ENCODE measurements around the gene DDR2.

DDR2 gene

GRCh38 chr1:162716552-162716951 is 84.3 kb downstream of the DDR2 start:
- ATAC-seq (ENCODE audit: low read depth) (no peak), DNase-seq (ENCODE audit: low spot score) (no peak)
- H3K4me3 ChIP-seq (ENCODE audit: severe bottlenecking) = no peak overlapping the region
- no peaks in the 10 kb centered on the region for H3K36me3 ChIP-seq (ENCODE audit: low read depth)
- TF ChIP-seq, protein P1, sequence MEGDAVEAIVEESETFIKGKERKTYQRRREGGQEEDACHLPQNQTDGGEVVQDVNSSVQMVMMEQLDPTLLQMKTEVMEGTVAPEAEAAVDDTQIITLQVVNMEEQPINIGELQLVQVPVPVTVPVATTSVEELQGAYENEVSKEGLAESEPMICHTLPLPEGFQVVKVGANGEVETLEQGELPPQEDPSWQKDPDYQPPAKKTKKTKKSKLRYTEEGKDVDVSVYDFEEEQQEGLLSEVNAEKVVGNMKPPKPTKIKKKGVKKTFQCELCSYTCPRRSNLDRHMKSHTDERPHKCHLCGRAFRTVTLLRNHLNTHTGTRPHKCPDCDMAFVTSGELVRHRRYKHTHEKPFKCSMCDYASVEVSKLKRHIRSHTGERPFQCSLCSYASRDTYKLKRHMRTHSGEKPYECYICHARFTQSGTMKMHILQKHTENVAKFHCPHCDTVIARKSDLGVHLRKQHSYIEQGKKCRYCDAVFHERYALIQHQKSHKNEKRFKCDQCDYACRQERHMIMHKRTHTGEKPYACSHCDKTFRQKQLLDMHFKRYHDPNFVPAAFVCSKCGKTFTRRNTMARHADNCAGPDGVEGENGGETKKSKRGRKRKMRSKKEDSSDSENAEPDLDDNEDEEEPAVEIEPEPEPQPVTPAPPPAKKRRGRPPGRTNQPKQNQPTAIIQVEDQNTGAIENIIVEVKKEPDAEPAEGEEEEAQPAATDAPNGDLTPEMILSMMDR (IDR thresholded peaks at IDR 0.05; ENCODE audit: poor library complexity, severe bottlenecking) = no peak
- no peaks in the 10 kb centered on the region for H3K4me1 ChIP-seq (ENCODE audit: insufficient read depth, poor library complexity, severe bottlenecking)
- no peak overlapping the region for H3K27ac ChIP-seq (ENCODE audit: poor library complexity, severe bottlenecking)
- no peaks in the 10 kb centered on the region for H3K27me3 ChIP-seq (ENCODE audit: insufficient read depth, poor library complexity, severe bottlenecking)
- H3K9me3 ChIP-seq (ENCODE audit: severe bottlenecking) = no peaks in the 10 kb centered on the region

DNA sequence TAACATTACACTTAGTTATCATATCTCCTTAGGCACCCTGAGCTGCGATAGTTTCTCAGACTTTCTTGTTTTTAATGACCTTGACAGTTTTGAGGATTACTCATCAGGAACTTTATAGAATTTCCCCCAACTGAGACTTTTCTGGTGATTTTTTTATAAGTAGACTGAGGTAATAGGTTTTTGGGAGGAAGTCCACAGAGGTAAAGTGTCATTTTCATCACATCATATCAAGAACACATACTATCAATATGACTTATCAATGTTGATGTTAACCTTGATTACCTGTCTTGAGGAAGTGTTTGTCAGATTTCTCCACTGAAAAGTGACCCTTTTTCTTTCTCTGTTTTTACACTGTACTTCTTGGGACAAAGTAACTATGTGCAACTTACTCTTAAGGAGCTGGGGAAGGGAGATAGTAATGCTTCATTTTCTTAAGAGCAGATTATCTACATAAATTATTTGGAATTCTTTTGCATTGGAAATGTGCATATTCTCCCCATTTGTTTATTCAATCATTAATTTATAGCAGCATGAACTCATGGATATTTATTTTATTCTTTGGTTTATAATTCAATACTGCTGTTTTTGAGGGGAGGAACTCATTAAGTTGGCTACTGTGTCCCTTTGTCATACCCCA is 85.4 kb downstream of the DDR2 start:
- Histone ChIP-seq H3K4me1 (ENCODE audit: insufficient read depth, poor library complexity, severe bottlenecking) (no peaks in the 10 kb centered on the region), H3K9me3 (ENCODE audit: severe bottlenecking) (no peaks in the 10 kb centered on the region), H3K27me3 (ENCODE audit: insufficient read depth, poor library complexity, severe bottlenecking) (no peaks in the 10 kb centered on the region), H3K27ac (ENCODE audit: poor library complexity, severe bottlenecking) (no peak overlapping the region), H3K36me3 (ENCODE audit: low read depth) (no peaks in the 10 kb centered on the region), H3K4me3 (ENCODE audit: severe bottlenecking) (no peak overlapping the region)
- TF ChIP-seq, protein P1 (IDR thresholded peaks at IDR 0.05; ENCODE audit: poor library complexity, severe bottlenecking) = no peak
- DNase-seq (ENCODE audit: low spot score) (no peak), ATAC-seq (ENCODE audit: low read depth) (no peak)

DNA sequence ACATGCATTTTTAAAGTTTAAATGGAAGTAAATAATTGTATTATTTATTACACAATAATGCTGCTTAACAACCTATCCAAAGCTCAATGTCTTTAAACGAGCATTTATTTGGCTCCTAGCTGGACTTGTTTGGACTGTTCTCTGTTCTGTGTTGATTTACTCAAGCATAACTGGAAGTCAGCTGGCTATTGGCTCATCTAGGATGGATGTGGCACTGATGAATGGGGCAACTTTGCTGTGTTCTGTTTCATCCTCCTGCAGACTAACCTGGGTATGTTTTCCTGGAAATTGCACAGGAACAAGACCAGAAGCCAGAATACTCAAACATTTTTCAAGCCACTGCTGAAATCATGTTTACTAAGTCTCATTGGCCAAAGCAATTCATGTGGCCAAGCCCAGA is 87.4 kb downstream of the DDR2 start:
- H3K9me3 ChIP-seq (ENCODE audit: severe bottlenecking) = no peaks in the 10 kb centered on the region
- no peaks in the 10 kb centered on the region for H3K36me3 ChIP-seq (ENCODE audit: low read depth)
- no peak overlapping the region for H3K4me3 ChIP-seq (ENCODE audit: severe bottlenecking)
- DNase-seq (ENCODE audit: low spot score) (no peak), ATAC-seq (ENCODE audit: low read depth) (no peak)
- no peaks in the 10 kb centered on the region for H3K4me1 ChIP-seq (ENCODE audit: insufficient read depth, poor library complexity, severe bottlenecking)
- no peaks in the 10 kb centered on the region for H3K27me3 ChIP-seq (ENCODE audit: insufficient read depth, poor library complexity, severe bottlenecking)
- H3K27ac ChIP-seq (ENCODE audit: poor library complexity, severe bottlenecking) = no peak overlapping the region
- TF ChIP-seq, protein P1 (IDR thresholded peaks at IDR 0.05; ENCODE audit: poor library complexity, severe bottlenecking) = no peak

DNA sequence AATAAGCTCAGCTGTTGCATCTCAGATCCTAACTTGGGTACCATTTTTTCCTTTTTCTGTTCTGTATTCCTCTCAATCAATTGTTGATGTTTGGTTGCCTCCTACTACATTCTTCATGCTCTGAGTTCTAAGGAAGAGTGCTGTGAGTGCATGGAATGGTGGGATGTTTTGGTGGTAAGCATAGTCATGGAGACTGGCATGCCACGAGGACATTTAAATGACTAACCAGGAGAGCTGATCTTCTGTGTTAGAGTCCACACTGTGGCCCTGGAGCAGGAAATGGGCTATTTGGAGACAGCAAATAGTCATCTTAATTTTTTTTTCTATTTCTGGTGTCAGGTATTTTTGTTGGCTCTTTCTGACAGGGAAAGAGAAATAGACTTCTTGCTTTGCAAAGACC is 88.7 kb downstream of the DDR2 start:
- H3K27ac ChIP-seq (ENCODE audit: poor library complexity, severe bottlenecking) = no peak overlapping the region
- no peak overlapping the region for H3K4me3 ChIP-seq (ENCODE audit: severe bottlenecking)
- no peaks in the 10 kb centered on the region for H3K4me1 ChIP-seq (ENCODE audit: insufficient read depth, poor library complexity, severe bottlenecking)
- DNase-seq (ENCODE audit: low spot score) (no peak), ATAC-seq (ENCODE audit: low read depth) (no peak)
- H3K9me3 ChIP-seq (ENCODE audit: severe bottlenecking) = no peaks in the 10 kb centered on the region
- H3K27me3 ChIP-seq (ENCODE audit: insufficient read depth, poor library complexity, severe bottlenecking) = no peaks in the 10 kb centered on the region
- no peaks in the 10 kb centered on the region for H3K36me3 ChIP-seq (ENCODE audit: low read depth)
- TF ChIP-seq, protein P1 (IDR thresholded peaks at IDR 0.05; ENCODE audit: poor library complexity, severe bottlenecking) = no peak

DNA sequence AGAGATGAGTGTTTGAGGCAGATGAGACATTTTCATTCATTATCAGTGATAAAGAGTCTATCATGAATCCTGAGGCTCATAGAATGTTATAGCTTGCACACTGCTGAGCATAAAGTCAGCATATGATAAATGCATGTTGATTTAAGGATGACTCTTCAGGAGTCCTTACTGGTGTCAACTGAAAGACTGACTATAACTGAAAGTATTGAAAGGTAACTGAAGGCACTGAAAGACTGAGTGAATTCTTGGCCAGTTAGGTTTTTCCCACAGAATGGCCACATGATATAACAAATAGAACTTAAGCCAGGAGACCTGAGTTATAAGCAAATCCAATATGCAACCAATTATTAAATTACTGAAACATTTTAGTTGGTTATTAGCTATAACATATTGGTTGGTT is 89.2 kb downstream of the DDR2 start:
- DNase-seq (ENCODE audit: low spot score) = no peak
- Histone ChIP-seq H3K4me1 (ENCODE audit: insufficient read depth, poor library complexity, severe bottlenecking) (no peaks in the 10 kb centered on the region), H3K4me3 (ENCODE audit: severe bottlenecking) (no peak overlapping the region), H3K27ac (ENCODE audit: poor library complexity, severe bottlenecking) (no peak overlapping the region), H3K27me3 (ENCODE audit: insufficient read depth, poor library complexity, severe bottlenecking) (no peaks in the 10 kb centered on the region), H3K9me3 (ENCODE audit: severe bottlenecking) (no peaks in the 10 kb centered on the region), H3K36me3 (ENCODE audit: low read depth) (no peaks in the 10 kb centered on the region)
- TF ChIP-seq, protein P1 (IDR thresholded peaks at IDR 0.05; ENCODE audit: poor library complexity, severe bottlenecking) = no peak
- ATAC-seq (ENCODE audit: low read depth) = no peak

All from RWPE2 (cell line).